Renal pelvis (tissue), 12 donors: ENCODE results near the gene THUMPD1. TPM values are rescaled to one million over a fixed set of nuclear protein-coding genes. Genes with fewer than 3 reads are reported as not detected.
A peak's percentile ranks its signal among the peaks of the same experiment; 100 is the strongest.
"Not testable (repeated sequence)": the region's sequence is repeated elsewhere in the genome, so short reads cannot be mapped to it uniquely, and the experiment has no call there.

ENCODE experiments used
- DNase-seq: peaks from one replicate; pipeline ENCODE4 v3.0.0-alpha.2; 2013
- long read RNA-seq, 16 experiments: transcript quantifications; one replicate each; lab custom pipeline, GENCODE V29; 2026
- polyA plus RNA-seq, 3 donors: library from polyadenylated mRNA; unstranded; fragments of 120-200 nt; gene quantifications; one replicate each; pipeline ENCODE4 v1.2.1, GENCODE V29; 2013; ENCODE audit not compliant: insufficient read length in 3 of 3

THUMPD1 gene, protein sequence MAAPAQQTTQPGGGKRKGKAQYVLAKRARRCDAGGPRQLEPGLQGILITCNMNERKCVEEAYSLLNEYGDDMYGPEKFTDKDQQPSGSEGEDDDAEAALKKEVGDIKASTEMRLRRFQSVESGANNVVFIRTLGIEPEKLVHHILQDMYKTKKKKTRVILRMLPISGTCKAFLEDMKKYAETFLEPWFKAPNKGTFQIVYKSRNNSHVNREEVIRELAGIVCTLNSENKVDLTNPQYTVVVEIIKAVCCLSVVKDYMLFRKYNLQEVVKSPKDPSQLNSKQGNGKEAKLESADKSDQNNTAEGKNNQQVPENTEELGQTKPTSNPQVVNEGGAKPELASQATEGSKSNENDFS
- polyA plus RNA-seq, result 10 to 100 TPM; 71.4 to 75.1 (median 72.0) TPM
- long read RNA-seq, donor 1, full-length matches to known transcripts, result 16 of 179 reads
- long read RNA-seq, donor 1, partial matches to known transcripts, result 163 of 179 reads
- long read RNA-seq, donor 1, other reads (novel, unspliced or antisense), result 0 of 179 reads
- long read RNA-seq, donor 2, full-length matches to known transcripts, result 14 of 25 reads
- long read RNA-seq, donor 2, partial matches to known transcripts, result 11 of 25 reads
- long read RNA-seq, donor 2, other reads (novel, unspliced or antisense), result 0 of 25 reads
- long read RNA-seq, donor 3, full-length matches to known transcripts, result 9 of 15 reads
- long read RNA-seq, donor 3, partial matches to known transcripts, result 6 of 15 reads
- long read RNA-seq, donor 3, other reads (novel, unspliced or antisense), result 0 of 15 reads
- long read RNA-seq, donor 4, full-length matches to known transcripts, result 14 of 14 reads
- long read RNA-seq, donor 4, partial matches to known transcripts, result 0 of 14 reads
- long read RNA-seq, donor 4, other reads (novel, unspliced or antisense), result 0 of 14 reads
- long read RNA-seq, donor 5, full-length matches to known transcripts, result 4 of 4 reads
- long read RNA-seq, donor 5, partial matches to known transcripts, result 0 of 4 reads
- long read RNA-seq, donor 5, other reads (novel, unspliced or antisense), result 0 of 4 reads
- long read RNA-seq, donor 6, full-length matches to known transcripts, result 13 of 21 reads
- long read RNA-seq, donor 6, partial matches to known transcripts, result 8 of 21 reads
- long read RNA-seq, donor 6, other reads (novel, unspliced or antisense), result 0 of 21 reads
- long read RNA-seq, donor 7, full-length matches to known transcripts, result 15 of 15 reads
- long read RNA-seq, donor 7, partial matches to known transcripts, result 0 of 15 reads
- long read RNA-seq, donor 7, other reads (novel, unspliced or antisense), result 0 of 15 reads
- long read RNA-seq, donor 8, full-length matches to known transcripts, result 7 of 13 reads
- long read RNA-seq, donor 8, partial matches to known transcripts, result 6 of 13 reads
- long read RNA-seq, donor 8, other reads (novel, unspliced or antisense), result 0 of 13 reads
- long read RNA-seq, donor 9, full-length matches to known transcripts, result 12 of 19 reads
- long read RNA-seq, donor 9, partial matches to known transcripts, result 7 of 19 reads
- long read RNA-seq, donor 9, other reads (novel, unspliced or antisense), result 0 of 19 reads
- long read RNA-seq, donor 10, full-length matches to known transcripts, result 18 of 26 reads
- long read RNA-seq, donor 10, partial matches to known transcripts, result 8 of 26 reads
- long read RNA-seq, donor 10, other reads (novel, unspliced or antisense), result 0 of 26 reads
- long read RNA-seq, donor 11, transcript THUMPD1-202 (4 exons, 2,624 nt), result major isoform, 6 of 15 reads
- long read RNA-seq, donor 11, partial matches to known transcripts, result 5 of 15 reads
- long read RNA-seq, donor 11, other reads (novel, unspliced or antisense), result 0 of 15 reads
- long read RNA-seq, donor 12, full-length matches to known transcripts, result 24 of 286 reads
- long read RNA-seq, donor 12, partial matches to known transcripts, result 262 of 286 reads
- long read RNA-seq, donor 12, other reads (novel, unspliced or antisense), result 0 of 286 reads
- long read RNA-seq, donor 13, full-length matches to known transcripts, result 16 of 21 reads
- long read RNA-seq, donor 13, partial matches to known transcripts, result 5 of 21 reads
- long read RNA-seq, donor 13, other reads (novel, unspliced or antisense), result 0 of 21 reads
- long read RNA-seq, donor 14, result 0 reads
- long read RNA-seq, donor 15, result 0 reads
- long read RNA-seq, donor 16, full-length matches to known transcripts, result 14 of 23 reads
- long read RNA-seq, donor 16, partial matches to known transcripts, result 9 of 23 reads
- long read RNA-seq, donor 16, other reads (novel, unspliced or antisense), result 0 of 23 reads

- peak; percentile 94 for DNase-seq
Measured at GRCh38 chr16:20741554-20742285, at the start of gene THUMPD1. Gene THUMPD1 (minus strand): TSS chr16:20741818. CDS start chr16:20741739, 79 bp downstream.

- DNase-seq, result no peak
Measured at GRCh38 chr16:20789130-20789529, 47.5 kb upstream of the THUMPD1 start.

- DNase-seq, result no peak
Measured at GRCh38 chr16:20784204-20784603, 42.6 kb upstream of the THUMPD1 start.

DNA sequence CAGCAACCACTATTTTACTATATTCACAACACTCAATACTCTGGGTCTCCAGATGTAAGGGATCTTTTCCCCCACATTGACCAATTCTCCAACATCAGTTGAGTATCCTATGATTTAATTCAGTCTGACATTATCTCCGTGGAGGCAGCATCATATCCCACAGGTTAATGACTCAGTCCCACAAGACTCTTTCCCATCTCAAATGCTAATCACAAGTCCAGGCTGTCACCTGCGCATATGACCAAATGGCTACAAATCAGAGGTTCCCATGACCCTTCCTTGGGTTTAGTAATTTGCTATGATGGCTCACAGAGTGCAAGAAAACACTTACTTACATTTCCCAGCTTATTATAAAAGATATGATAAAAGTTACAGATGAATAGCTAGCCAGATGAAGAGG, 40.9 kb upstream of the THUMPD1 start:
- no peak for DNase-seq

GRCh38 chr16:20781697-20782096, 40.1 kb upstream of the THUMPD1 start:
- DNase-seq, result no peak

DNA sequence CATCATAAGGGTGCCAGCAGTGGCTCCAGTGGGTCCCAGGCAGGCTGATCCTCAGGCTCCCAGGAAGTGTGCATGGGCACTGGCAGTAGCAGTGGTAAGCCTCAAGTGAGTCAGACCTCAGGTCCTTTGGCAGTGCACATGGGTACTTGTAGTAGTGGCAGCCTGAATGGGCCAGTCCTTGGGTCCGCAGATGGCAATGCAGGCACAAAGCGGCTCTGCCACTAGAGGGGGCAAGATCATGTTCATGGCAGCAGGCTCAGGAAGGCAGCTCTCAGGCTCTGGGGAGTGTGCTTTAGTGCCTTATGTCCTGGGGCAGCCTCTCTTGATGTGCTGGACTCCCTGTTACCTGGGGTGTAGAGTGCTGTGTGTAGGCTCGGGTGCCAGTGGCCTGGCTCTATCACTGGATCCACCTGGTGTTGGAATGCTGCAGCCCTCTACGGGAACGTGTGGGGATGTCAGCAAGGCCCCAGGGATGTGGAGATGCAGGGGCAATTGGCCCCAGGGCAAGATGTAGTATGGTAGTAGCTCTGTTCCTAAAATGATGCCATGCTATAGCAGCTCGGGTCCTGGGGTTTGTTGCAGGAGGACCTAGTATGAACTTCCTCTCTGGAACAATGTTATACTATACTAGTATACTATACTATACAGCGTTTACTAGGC, 33.2 kb upstream of the THUMPD1 start:
- no peak for DNase-seq

GRCh38 chr16:20773679-20774078, 32.1 kb upstream of the THUMPD1 start:
- no peak for DNase-seq

GRCh38 chr16:20768818-20769217, 27.2 kb upstream of the THUMPD1 start:
- DNase-seq, result no peak

- no peak for DNase-seq
Measured at GRCh38 chr16:20768121-20768520, 26.5 kb upstream of the THUMPD1 start.

GRCh38 chr16:20767577-20767976, 26.0 kb upstream of the THUMPD1 start:
- no peak for DNase-seq

DNA sequence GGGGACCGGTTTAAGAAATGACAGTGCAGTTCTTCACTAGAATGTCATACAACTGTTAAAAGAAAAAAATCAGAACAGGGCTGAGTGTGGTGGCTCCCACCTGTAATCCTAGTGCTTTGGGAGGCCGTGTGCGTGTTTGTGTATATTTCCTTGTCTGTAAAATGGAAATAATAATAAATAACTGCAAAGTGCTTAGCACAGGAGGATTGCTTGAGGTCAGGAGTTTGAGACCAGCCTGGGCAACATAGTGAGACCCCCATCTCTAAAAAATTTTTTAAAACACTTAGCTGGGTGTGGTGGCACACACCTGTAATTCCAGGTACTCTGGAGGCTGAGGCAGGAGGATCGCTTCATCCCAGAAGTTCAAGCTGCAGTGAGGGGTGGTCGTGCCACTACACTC, 24.7 kb upstream of the THUMPD1 start:
- DNase-seq, result no peak

GRCh38 chr16:20765732-20766131, 24.1 kb upstream of the THUMPD1 start:
- no peak for DNase-seq

DNA sequence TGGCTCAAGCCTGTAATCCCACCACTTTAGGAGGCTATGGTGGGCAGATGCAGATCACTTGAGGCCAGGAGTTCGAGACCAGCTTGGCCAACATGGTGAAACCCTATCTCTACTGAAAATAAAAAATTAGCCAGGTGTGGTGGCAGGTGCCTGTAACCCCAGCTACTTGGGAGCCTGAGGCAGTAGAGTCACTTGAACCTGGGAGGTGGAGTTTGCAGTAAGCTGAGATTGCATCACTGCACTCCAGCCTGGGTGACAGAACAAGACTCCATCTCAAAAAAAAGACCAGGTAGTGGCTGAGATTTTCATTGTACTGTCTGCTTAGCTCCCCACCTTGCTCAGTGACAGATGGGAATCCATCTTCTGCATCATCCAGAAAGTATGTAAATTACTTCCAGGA, 22.8 kb upstream of the THUMPD1 start:
- DNase-seq, result not testable (repeated sequence)

GRCh38 chr16:20763461-20764232, 22.0 kb upstream of the THUMPD1 start, which contains the start of gene ACSM3:
Gene ACSM3 (plus strand): TSS chr16:20764014. CDS start chr16:20770035, 6,021 bp downstream.
- peak; percentile 94 for DNase-seq

- DNase-seq, result no peak
Measured at GRCh38 chr16:20762404-20763123, 20.9 kb upstream of the THUMPD1 start.

DNA sequence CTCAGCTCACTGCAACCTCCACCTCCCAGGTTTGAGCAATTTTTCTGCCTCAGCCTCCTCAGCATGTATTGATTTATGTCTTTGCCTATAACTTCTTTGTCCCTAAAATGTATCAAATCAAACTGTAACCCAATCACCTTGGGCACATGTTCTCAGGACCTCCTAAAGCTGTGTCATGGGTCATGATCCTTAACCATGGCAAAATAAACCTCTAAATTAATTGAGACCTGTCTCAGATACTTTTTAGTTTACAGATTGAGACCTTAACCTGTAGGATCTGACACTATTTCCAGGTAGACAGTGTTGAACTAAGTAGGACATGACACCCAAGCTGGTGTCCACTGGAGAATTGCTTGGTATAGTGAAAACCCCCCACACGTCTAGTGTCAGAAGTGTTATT, 19.6 kb upstream of the THUMPD1 start:
- no peak for DNase-seq

DNA sequence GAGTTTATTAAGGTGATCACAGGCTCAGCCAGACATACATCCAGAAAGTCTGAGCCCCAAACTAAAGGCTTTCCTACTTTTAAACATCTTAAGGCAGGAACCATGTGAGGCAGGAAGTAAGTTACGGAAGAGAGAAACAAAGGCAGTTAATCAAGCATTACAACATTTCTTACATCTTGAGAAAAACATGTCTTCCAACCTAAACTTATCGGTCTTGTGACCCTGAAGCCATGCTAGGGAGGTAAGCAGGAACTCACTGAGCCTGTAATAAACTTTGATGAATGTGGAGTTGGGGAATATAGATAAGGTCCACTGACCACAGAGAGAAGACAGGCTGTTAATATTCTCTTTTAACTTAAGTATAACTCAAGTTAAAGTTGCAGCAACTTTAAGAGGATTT, 18.7 kb upstream of the THUMPD1 start:
- DNase-seq, result no peak
